ENCODE data around the gene DIS3L2. TPM values are rescaled to one million over a fixed set of nuclear protein-coding genes. Genes with fewer than 3 reads are reported as not detected.

DIS3L2 gene
- total and polyA plus RNA-seq, 2 of the 4 experiments (the other 2 are of a cell fraction): 14.7 to 19.2 TPM

GRCh38 chr2:232038881-232039485, 77.5 kb downstream of the DIS3L2 start:
- intact Hi-C loops (cut with micrococcal nuclease): no loop called here
- H4K20me1 ChIP-seq (ENCODE audit: insufficient read depth, low read length): no peaks in the 10 kb centered on the region
- H2AFZ ChIP-seq (replicated peaks; ENCODE audit: low read length, poor library complexity): no peak overlapping the region
- no peak overlapping the region for H4K8ac ChIP-seq (ENCODE audit: low read depth in 2 of 2, low read length in 2 of 2)
- in situ Hi-C loops (cut with MboI; ENCODE audit: low sequenced_read_pairs): no loop called here
- no peak overlapping the region for H3K56ac ChIP-seq (ENCODE audit: extremely low read depth, insufficient read depth, low read length)
- 0 out of 2 replicates have a peak, but pooled peaks cover 1% of the 10 kb centered on the region for H3K4me1 ChIP-seq (ENCODE audit: control insufficient read depth, insufficient read depth, low read length)
- H3K9me1 ChIP-seq (ENCODE audit: insufficient read depth, low read length): peaks cover 4% of the 10 kb centered on the region
- no peak overlapping the region for H3K18ac ChIP-seq (ENCODE audit: low read depth, low read length)
- no peak overlapping the region for H2AK9ac ChIP-seq (replicated peaks; ENCODE audit: low read depth, low read length, poor library complexity)
- H3K27me3 ChIP-seq (ENCODE audit: control insufficient read depth, insufficient read depth, low read length): no peaks in the 10 kb centered on the region
- H3K79me1 ChIP-seq (ENCODE audit: low read depth in 1 of 2, low read length in 2 of 2): peaks cover 6 to 10% of the 10 kb centered on the region in 2 experiments; a peak in 3 of 4 replicates
- no peak overlapping the region for H3K14ac ChIP-seq (replicated peaks; ENCODE audit: low read depth, low read length)
- no peak overlapping the region for H4K5ac ChIP-seq (ENCODE audit: low read depth, low read length)
- WGBS, 2 experiments (ENCODE audit: extremely low coverage in 2 of 2, insufficient read length in 1 of 2): no CpG with 5 or more reads among the region's 7 CpGs
- H3K36me3 ChIP-seq (ENCODE audit: control insufficient read depth, insufficient read depth, low read length): no peaks in the 10 kb centered on the region
- POLR2A ChIA-PET (ENCODE audit: unreplicated experiment): no interaction called here
- no peak overlapping the region for H3K23ac ChIP-seq (ENCODE audit: low read depth, low read length)
- dilution Hi-C loops (cut with HindIII; ENCODE audit: low sequenced_read_pairs, unreplicated experiment): no loop called here
- ATAC-seq (ENCODE audit: low read depth) (no peak), DNase-seq (no peak)
- no peak overlapping the region for H3K4ac ChIP-seq (ENCODE audit: low read depth, low read length)
- no peak overlapping the region for H3K4me2 ChIP-seq (ENCODE audit: low read depth, low read length)
- H2AK5ac ChIP-seq (ENCODE audit: low read depth, low read length): no peak overlapping the region
- no peak overlapping the region for H2BK20ac ChIP-seq (ENCODE audit: low read depth, low read length)
- H2BK120ac ChIP-seq (ENCODE audit: low read depth, low read length): no peak overlapping the region
- H4K91ac ChIP-seq (ENCODE audit: insufficient read depth, low read depth, low read length): no peak overlapping the region
- H3K9me3 ChIP-seq (ENCODE audit: control insufficient read depth, insufficient read depth, low read length): no peaks in the 10 kb centered on the region
- H3K4me3 ChIP-seq (ENCODE audit: insufficient read depth, low read depth, low read length): no peak overlapping the region
- no peak overlapping the region for H2BK5ac ChIP-seq (ENCODE audit: low read depth, low read length, poor library complexity, severe bottlenecking)
- H3K9ac ChIP-seq (ENCODE audit: low read depth, low read length): no peak overlapping the region
- H3K27ac ChIP-seq (ENCODE audit: insufficient read depth, low read length): no peak overlapping the region
- CTCF ChIA-PET: no interaction called here
- BruUV-seq (replicated peaks): no TSS peak
- TF ChIP-seq CHD1 (IDR thresholded peaks at IDR 0.05; ENCODE audit: low read depth, low read length) (no peak), USF2 (IDR thresholded peaks at IDR 0.05; ENCODE audit: low read depth, low read length) (no peak), MXI1 (IDR thresholded peaks at IDR 0.05; ENCODE audit: borderline replicate concordance, low read depth, low read length) (no peak), RFX5 (IDR thresholded peaks at IDR 0.05; ENCODE audit: low read depth, low read length) (no peak), CEBPB (IDR thresholded peaks at IDR 0.05; ENCODE audit: low read depth, low read length) (no peak), MAFK (IDR thresholded peaks at IDR 0.05; ENCODE audit: low read depth, low read length) (no peak), SMC3 (IDR thresholded peaks at IDR 0.05; ENCODE audit: low read depth, low read length) (no peak), NFE2L2 (IDR thresholded peaks at IDR 0.05; ENCODE audit: low read depth, low read length) (no peak)
- TF ChIP-seq, protein P1, sequence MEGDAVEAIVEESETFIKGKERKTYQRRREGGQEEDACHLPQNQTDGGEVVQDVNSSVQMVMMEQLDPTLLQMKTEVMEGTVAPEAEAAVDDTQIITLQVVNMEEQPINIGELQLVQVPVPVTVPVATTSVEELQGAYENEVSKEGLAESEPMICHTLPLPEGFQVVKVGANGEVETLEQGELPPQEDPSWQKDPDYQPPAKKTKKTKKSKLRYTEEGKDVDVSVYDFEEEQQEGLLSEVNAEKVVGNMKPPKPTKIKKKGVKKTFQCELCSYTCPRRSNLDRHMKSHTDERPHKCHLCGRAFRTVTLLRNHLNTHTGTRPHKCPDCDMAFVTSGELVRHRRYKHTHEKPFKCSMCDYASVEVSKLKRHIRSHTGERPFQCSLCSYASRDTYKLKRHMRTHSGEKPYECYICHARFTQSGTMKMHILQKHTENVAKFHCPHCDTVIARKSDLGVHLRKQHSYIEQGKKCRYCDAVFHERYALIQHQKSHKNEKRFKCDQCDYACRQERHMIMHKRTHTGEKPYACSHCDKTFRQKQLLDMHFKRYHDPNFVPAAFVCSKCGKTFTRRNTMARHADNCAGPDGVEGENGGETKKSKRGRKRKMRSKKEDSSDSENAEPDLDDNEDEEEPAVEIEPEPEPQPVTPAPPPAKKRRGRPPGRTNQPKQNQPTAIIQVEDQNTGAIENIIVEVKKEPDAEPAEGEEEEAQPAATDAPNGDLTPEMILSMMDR (conservative IDR thresholded peaks at IDR 0.05; ENCODE audit: low read depth, low read length): no peak
- H2BK15ac ChIP-seq (ENCODE audit: low read depth, low read length): no peak overlapping the region
